A549 treated with AZD2906 at 1 μM for 4 hours (cell line): ENCODE data around the gene HEXB. TPM values are rescaled to one million over a fixed set of nuclear protein-coding genes. Genes with fewer than 3 reads are reported as not detected.

Source experiments
- total RNA-seq: library from RNA; stranded (reverse); fragments of 200-300 nt; extraction: Qiagen RNA extraction; gene quantifications from 5 replicates; pipeline ENCODE4 v1.2.3, GENCODE V29; 2022

HEXB gene
- total RNA-seq: 99.7 to 111 TPM (median 108 TPM) in 5 replicates

DNA sequence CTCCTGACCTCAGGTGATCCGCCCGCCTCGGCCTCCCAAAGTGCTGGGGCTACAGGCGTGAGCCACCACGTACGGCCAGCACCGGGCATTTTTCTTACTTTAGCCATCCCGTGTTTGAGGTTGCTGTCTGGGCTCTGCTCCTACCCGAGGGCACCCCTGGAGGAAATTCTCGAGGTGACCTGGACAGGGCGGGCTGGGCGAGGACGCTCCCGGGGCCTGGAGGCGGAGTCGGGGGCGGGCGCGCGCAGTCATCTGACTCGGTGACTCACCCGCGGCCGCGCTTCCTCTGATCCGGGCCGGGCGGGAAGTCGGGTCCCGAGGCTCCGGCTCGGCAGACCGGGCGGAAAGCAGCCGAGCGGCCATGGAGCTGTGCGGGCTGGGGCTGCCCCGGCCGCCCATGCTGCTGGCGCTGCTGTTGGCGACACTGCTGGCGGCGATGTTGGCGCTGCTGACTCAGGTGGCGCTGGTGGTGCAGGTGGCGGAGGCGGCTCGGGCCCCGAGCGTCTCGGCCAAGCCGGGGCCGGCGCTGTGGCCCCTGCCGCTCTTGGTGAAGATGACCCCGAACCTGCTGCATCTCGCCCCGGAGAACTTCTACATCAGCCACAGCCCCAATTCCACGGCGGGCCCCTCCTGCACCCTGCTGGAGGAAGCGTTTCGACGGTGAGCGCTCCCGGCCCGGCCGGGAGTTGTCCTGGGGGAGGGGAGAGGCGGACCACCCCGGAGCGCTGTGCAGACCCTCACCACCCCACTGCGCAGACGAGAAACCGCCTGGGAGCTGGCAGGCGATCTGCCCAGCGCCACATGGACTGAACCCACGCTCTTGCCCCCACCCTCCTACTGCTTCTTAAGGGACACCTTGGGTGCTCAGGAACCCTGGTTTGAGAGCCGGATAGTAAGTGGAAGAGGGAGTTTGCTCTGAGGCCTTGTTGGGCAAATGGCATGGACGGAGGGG, at the start of gene HEXB:
HEXB (plus strand) TSS at position 334 of the 952 bp plus-strand sequence; CDS start at position 362, 28 bp downstream.

DNA sequence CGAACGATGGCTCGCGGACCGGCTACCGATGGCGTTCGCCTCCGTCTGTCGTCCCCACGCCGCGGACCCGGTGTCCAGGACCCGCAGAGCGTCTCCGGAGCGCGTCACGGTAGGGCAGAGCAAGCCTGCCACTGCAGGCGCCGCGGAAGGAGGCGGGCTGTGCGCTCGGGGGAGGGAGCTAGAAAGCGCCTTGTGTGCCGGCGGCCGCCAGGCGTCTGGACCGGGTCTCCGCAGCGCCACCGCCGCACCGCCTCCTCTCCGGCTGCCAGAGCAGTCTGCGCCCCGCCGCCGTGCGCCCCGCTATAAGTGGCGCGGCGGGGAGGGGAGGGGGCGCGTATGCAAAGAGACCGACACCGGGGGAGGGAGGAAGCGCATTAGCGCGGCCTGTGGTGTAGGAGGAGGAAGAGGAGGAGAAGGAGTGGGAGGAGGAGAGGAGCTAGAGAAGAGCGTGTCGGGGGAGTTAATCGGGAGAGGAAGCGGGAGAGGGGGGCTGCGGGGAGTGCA, 44.5 kb upstream of the HEXB start, which contains the start of gene ENC1:
ENC1 (minus strand) TSS at position 279 of the 504 bp plus-strand sequence. CDS start 4,243 bp downstream, outside the sequence.

GRCh38 chr5:74766849-74767578, 82.0 kb downstream of the HEXB start, which contains the start of the genes GFM2 and NSA2:
Gene GFM2, minus strand, starts transcription at chr5:74767117. Its CDS starts 3,375 bp downstream, at chr5:74763742.
Gene NSA2, plus strand, starts transcription at chr5:74767249. Its CDS starts 112 bp downstream, at chr5:74767361.

Other genes with a start within 250 kb of the HEXB start
- 3.3 to 4.4 TPM (median 3.6 TPM) in 5 replicates for gene ENC1, start 44.5 kb upstream of the HEXB start, total RNA-seq
- gene GFM2, start 81.9 kb downstream of the HEXB start, total RNA-seq: 19.1 to 25.8 TPM (median 20.9 TPM) in 5 replicates
- gene NSA2, start 82.0 kb downstream of the HEXB start, total RNA-seq: 113 to 149 TPM (median 119 TPM) in 5 replicates
- 4.1 to 6.9 TPM (median 6.3 TPM) in 5 replicates for gene FAM169A, start 181.2 kb downstream of the HEXB start, total RNA-seq